ENCODE results near the gene PFDN5. TPM values are rescaled to one million over a fixed set of nuclear protein-coding genes. Genes with fewer than 3 reads are reported as not detected.

Gene PFDN5
- total RNA-seq (2014; rRNA removed; shearing (Covaris generic)): 346 and 357 TPM in 2 replicates
- 442 and 507 TPM in 2 replicates for polyA plus RNA-seq (2014; cell fraction: nucleus; rRNA removed)

DNA sequence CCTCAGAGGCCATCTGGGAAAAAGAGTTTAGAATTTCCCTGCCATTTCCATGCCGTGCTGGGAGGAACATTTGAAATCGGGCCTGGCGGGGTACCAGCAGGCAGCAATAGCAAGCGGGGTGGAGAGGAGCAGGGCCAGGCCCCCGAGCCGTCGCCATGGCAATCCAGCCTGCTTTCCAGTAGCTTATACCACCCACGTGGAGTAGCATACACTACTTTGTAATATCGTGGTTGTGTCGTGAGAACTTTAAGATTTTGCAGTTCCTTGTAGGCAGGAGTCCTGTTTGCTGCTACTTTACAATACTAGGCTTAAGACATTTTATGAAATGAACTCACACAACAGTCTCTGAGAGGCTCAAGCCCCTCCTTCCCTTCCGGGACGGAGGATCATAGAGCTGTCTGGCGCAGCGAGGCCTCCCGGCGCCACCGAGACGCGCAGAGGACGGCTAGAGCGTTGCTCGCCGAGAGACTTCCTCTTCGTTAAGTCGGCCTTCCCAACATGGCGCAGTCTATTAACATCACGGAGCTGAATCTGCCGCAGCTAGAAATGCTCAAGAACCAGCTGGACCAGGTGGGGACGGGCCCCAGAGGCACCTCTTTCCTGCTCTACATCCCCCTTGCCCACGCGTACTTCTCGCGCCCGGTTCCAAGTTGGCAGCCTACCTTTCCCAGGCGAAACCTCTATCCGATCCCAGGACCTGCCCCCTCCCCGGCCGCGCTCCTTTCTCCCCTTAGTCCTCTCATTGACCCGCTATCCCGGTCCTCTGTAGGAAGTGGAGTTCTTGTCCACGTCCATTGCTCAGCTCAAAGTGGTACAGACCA lies at the start of gene PFDN5:
Gene PFDN5 (plus strand): TSS at position 473 of the 821 bp plus-strand sequence. CDS start 26 bp downstream, at position 499.
- peak; percentile 82 for DNase-seq (ENCODE audit: extremely low read depth, low read depth)

- DNase-seq (ENCODE audit: extremely low read depth, low read depth): peak; percentile 67
These were observed 43.6 kb upstream of the PFDN5 start for GRCh38 chr12:53251477-53252348.

- peak; percentile 4 for DNase-seq (ENCODE audit: extremely low read depth, low read depth)
These were observed 42.9 kb upstream of the PFDN5 start for GRCh38 chr12:53252349-53252916.

DNA sequence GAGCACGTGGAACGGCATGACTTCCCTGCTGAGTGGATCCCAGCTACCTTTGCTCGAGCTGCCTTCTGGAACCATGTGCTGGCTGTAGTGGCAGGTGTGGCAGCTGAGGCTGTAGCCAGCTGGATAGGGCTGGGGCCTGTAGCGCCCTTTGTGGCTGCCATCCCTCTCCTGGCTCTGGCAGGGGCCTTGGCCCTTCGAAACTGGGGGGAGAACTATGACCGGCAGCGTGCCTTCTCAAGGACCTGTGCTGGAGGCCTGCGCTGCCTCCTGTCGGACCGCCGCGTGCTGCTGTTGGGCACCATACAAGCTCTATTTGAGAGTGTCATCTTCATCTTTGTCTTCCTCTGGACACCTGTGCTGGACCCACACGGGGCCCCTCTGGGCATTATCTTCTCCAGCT lies 42.0 kb upstream of the PFDN5 start:
- no peak for DNase-seq (ENCODE audit: extremely low read depth, low read depth)

DNA sequence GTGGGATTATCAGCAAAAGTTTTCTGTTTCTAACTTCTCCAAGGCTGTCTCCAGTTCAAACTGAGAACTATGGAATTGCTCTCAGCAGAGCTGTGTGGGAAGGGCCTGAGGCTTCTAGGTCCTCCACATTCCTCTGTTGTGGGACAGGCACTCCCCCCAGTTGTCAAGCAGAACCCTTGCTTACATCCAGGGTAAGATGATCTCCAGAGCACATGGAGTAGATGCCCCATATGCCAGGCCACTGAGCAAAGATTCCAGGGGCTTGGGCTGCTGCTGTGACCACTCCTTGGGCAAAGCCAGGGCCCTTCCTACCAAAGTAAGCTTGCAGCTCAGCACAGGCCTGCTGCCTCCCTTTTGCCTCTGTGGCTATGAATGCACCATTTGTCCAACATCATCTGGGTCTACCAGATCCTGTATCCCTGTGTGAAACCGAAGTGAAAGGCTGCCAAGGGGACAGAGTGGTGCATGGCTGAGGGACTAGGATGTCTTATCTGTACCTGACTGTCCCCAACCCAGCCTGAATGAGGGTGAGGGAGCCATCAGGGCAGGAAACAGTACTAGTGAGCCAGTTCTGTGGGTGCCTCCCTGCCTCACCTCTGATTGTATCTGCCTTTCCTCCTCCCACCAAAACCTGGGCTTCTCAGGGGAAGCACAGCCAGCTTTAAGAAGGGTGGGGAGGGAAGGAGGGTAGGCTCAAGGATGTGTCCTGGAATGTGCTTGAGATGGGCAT lies 40.4 kb upstream of the PFDN5 start:
- DNase-seq (ENCODE audit: extremely low read depth, low read depth): no peak

- DNase-seq (ENCODE audit: extremely low read depth, low read depth): no peak
These were observed 39.3 kb upstream of the PFDN5 start for GRCh38 chr12:53255996-53256395.

DNA sequence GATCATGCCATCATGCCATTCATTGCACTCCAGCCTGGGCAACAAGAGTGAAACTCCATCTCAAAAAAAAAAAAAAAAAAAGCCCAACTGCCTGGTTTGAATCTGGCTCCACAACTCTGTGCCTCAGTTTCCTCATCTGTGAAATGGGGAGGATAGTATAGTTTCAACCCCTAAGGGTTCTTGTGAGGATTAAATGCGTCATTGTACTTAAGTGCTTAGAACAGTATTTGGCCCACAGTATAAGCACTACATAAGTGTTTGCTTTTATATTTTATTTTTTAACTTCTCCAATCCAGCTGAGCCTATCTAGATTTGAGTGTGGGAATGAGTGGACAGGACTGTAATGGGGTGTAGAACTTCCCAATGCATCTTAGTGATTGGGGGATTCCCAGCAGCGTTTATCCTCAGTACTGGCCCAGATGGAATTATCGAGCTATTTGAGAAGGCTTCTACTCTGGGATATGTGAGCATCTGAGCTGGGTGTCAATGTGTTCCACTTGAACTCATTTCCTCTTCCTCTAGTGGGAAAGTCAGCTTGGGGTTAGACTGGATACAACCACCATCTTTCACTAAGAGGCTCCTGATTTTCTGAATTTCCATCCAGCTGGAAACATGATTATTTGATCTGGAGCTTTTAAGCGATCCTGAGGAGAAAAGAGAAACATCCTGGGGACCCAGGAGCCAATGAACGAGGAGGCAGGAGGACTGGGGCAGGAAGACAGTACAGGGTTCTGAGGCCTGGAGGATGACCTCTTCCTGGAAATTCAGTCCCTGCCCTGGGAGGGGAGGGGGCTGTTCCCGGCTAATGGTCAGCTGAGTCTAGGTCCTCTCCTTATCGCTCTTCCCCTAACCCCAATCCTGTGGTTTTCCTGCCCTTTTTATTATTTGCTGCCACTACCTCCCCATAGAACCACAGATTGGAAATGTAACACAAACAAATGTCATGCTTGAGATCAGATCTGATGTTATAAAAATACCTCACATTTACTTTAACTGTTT lies 36.5 kb upstream of the PFDN5 start:
- DNase-seq (ENCODE audit: extremely low read depth, low read depth): no peak

GRCh38 chr12:53259891-53260290 lies 35.5 kb upstream of the PFDN5 start:
- no peak for DNase-seq (ENCODE audit: extremely low read depth, low read depth)

GRCh38 chr12:53265783-53266182 lies 29.6 kb upstream of the PFDN5 start:
- no peak for DNase-seq (ENCODE audit: extremely low read depth, low read depth)

DNA sequence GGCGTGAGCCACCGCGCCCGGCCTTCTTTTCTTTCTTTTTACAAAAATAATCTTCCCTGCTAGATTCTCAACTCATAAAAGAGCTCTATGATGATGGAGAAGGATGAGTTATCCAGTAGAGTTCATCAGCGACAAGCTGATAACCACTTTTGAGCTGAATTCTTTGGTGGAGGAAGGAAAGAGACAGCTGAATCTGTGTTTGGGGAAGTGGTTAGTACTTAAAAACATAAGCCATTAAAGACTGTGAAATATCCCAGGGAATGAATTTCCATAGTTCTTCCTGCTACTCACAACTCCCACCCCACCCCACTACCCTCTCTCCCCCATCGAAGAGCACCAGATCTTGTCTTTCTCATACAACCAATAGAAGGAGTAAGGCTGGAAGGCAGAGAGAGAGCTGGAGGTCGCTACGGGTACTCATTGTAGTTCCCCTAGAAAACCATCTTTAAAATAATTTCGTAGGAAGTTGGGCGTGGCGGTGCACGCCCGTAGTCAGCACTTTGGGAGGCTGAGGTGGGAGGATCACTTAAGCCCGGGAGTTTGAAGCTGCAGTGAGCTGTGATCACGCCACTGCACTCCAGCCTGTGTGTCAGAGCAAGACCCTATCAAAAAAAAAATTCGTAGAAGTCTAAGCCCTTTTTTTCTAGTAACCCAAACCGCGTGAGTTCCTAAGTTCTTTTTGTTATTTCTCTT lies 27.9 kb upstream of the PFDN5 start:
- no peak for DNase-seq (ENCODE audit: extremely low read depth, low read depth)

- DNase-seq (ENCODE audit: extremely low read depth, low read depth): peak; percentile 56
These were observed 27.2 kb upstream of the PFDN5 start, which contains the start of gene ESPL1 for GRCh38 chr12:53267999-53268629. TSS of gene ESPL1 (plus strand) at chr12:53268299. CDS start at chr12:53268767, 468 bp downstream.

DNA sequence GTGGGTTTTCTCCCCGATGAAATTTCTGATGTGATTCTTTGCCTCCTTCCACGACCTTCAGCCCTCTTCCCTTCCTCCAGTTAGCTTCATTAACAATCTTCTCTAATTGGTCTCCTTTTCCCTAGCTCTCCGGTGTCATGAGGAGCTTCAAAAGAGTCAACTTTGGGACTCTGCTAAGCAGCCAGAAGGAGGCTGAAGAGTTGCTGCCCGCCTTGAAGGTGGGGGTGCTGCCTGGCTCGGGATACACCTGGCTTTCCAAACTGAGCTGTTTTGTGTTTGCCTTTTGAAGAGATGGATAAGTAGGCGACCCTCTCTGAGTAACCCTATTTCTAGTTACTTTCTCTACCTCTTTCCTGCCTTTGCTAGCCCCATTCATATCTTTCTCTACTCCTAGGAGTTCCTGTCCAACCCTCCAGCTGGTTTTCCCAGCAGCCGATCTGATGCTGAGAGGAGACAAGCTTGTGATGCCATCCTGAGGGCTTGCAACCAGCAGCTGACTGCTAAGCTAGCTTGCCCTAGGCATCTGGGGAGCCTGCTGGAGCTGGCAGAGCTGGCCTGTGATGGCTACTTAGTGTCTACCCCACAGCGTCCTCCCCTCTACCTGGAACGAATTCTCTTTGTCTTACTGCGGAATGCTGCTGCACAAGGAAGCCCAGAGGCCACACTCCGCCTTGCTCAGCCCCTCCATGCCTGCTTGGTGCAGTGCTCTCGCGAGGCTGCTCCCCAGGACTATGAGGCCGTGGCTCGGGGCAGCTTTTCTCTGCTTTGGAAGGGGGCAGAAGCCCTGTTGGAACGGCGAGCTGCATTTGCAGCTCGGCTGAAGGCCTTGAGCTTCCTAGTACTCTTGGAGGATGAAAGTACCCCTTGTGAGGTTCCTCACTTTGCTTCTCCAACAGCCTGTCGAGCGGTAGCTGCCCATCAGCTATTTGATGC lies 26.4 kb upstream of the PFDN5 start:
- no peak for DNase-seq (ENCODE audit: extremely low read depth, low read depth)

DNA sequence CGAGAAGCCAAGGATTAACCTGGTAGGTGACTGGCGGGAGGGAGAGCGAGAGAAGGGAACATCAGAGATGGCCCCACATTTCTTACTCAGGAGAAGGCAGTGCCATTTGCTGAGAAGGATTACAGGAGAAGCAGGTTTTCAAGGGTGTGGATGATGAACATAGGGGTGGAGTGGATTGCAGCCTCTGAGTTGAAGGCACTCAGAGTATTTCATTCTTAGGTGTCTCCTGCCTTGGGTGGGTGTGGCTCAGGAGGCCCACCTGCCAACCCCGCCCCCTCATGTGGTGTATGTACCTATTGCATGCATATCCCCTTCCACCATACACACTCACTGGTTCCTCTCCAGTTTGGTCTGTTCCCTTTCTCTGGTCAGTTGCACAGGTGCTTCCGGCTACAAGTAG lies 20.9 kb upstream of the PFDN5 start:
- no peak for DNase-seq (ENCODE audit: extremely low read depth, low read depth)

GRCh38 chr12:53276511-53276910 lies 18.8 kb upstream of the PFDN5 start:
- DNase-seq (ENCODE audit: extremely low read depth, low read depth): no peak

DNA sequence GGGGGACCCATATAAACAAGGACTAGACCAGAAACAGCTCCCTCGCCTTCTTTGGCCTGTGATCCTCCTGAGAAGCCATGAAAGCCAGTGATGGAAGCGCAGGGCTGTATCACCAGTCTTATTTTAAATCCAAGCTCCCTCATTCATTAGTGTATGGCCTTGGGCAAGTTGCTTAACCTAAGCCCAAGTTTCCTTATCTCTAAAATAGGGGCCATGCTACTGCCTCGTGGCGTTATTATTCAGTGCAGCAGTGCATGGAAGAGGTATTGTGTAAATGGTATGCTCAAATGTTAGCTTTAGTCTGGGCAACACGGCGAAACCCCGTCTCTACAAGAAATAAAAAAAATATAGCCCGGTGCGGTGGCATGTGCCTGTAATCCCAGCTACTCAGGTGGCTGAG lies 17.4 kb upstream of the PFDN5 start:
- DNase-seq (ENCODE audit: extremely low read depth, low read depth): no peak

- DNase-seq (ENCODE audit: extremely low read depth, low read depth): no peak
These were observed 16.0 kb upstream of the PFDN5 start for GRCh38 chr12:53279283-53279869.
